ENCODE results near the gene BATF3. TPM values are rescaled to one million over a fixed set of nuclear protein-coding genes. Genes with fewer than 3 reads are reported as not detected.
A peak's percentile ranks its signal among the peaks of the same experiment; 100 is the strongest.

BATF3 gene
- total RNA-seq, 2 experiments from 2014 or later, result 31.3 to 32.6 TPM

DNA sequence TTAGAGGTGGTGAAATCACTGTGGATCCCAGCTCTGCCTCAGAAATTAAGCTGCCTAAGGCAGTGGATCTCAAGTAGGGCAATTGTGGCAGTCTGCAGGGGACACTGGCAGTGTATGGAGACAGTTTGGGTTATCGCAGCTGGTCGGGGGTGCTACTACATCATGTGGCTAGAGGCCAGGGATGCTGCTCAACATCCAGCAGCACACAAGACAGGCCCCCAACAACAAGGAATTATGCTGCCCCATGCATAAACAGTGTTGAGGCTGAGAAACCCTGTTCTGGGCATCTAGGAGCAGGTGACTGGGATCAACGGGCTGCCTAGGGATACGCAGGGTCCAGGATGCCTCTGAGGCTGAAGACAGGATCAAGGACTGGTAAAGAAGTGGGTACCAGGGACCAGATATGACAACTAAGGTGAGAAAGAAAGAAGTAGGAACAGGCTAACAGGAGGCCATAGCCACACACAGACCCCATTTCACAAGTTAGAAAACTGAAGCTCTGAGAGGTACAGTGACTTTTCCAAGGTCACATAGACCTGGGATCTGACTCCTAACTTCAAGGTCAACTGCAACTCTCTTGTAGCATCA is 8.7 kb downstream of the BATF3 start:
- H3K4me3 Mint-ChIP-seq, result no peak overlapping the region

DNA sequence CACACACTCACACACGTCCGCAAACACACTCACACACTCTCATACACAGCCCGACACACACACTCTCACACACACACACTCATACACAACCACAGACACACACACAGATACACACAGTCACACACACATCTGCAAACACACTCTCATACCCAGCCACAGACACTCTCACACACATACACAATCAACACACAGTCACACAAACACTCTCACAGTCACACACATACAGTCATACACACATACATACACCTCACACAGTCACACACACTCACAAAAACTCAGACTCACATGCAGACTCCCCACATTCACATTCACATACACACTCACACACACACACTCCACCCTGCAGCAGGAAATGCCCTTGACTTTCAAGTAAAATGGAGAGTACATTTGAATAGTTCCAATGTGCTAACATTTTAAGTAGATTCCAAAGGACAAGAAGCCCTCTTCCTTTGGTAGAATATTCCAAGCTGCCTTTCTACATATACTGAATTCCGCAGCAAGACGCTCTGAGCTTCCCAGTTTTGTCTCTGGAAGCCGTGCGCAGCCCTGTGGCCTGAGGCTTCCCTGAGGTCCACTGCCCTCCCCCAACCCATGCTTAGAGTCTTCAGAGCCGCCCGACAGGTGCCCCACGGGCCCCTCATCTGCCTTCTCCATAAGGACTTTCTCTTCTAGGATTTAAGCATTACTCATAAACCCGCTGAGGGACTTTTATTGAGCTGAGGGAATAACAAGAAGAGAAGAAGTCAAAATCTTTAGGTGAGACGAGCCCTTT is 9.7 kb downstream of the BATF3 start:
- Mint-ChIP-seq H3K27me3 (ENCODE audit: low read depth) (no peaks in the 10 kb centered on the region), H3K9me3 (ENCODE audit: insufficient read depth) (no peaks in the 10 kb centered on the region), H3K27ac (no peak overlapping the region), H3K4me1 (ENCODE audit: low read depth) (peaks cover 33% of the 10 kb centered on the region), H3K4me3 (no peak overlapping the region), H3K36me3 (ENCODE audit: low read depth) (peaks cover 39% of the 10 kb centered on the region)
- POLR2A ChIA-PET, result interaction anchor here (0.7 to 1.4 kb wide), 2 partner anchors 70 to 81 kb away, joined by 3 to 4 read pairs; partner anchors contain the start of gene ATF3
- ATAC-seq (no peak), DNase-seq (no peak)
- CTCF ChIA-PET, result interaction anchor here (1.2 to 2.1 kb wide), 5 partner anchors 9 to 93 kb away, joined by 3 to 8 read pairs (median 5); partner anchors contain the start of gene BATF3

More for the DNA sequence above, 8.7 kb downstream of the BATF3 start:
- ATAC-seq, result no peak
- Mint-ChIP-seq H3K36me3 (ENCODE audit: low read depth) (peaks cover 38% of the 10 kb centered on the region), H3K27me3 (ENCODE audit: low read depth) (no peaks in the 10 kb centered on the region), H3K27ac (peak overlapping the region; percentile 16), H3K4me1 (ENCODE audit: low read depth) (peaks cover 26% of the 10 kb centered on the region), H3K9me3 (ENCODE audit: insufficient read depth) (no peaks in the 10 kb centered on the region)
- DNase-seq, result no peak
- CTCF ChIA-PET, result interaction anchor here (1.2 to 3.7 kb wide), 8 partner anchors 8 to 94 kb away, joined by 3 to 15 read pairs (median 5); partner anchors contain the start of gene BATF3
- POLR2A ChIA-PET, result interaction anchor here (0.7 to 1.4 kb wide), 3 partner anchors 10 to 82 kb away, joined by 3 to 4 read pairs (median 3); partner anchors contain the start of gene ATF3

DNA sequence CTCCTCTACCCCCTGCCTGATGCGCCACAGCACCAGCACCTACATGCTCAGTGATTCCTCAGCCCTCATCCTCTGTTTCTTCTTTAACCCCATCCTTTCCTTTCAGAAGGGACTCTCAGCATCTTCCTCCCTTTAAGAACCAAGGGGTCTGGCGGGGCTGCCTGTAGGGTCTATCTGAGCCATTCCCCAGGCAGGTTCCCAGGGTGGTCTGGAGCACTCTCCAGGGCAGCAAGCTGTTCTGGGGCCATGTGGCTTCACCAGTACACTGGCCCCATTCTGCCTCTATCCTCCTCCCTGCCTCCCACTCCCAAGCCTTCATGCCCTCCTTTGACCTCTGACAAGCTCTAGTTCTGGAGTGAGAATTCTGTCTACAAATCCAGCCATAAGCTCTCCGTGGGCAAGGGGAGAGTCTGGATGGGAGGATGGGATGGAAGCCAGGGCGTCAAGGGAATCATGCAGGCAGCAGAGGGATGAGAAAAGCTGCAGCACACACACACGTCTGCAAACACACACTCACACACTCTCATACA is 10.4 kb downstream of the BATF3 start:
- Mint-ChIP-seq H3K4me1 (ENCODE audit: low read depth) (peaks cover 39% of the 10 kb centered on the region), H3K27ac (no peak overlapping the region), H3K4me3 (no peak overlapping the region), H3K9me3 (ENCODE audit: insufficient read depth) (no peaks in the 10 kb centered on the region), H3K36me3 (ENCODE audit: low read depth) (peaks cover 36% of the 10 kb centered on the region), H3K27me3 (ENCODE audit: low read depth) (no peaks in the 10 kb centered on the region)
- DNase-seq (no peak), ATAC-seq (no peak)
- ChIA-PET CTCF (interaction anchor here (1.2 to 1.4 kb wide), 2 partner anchors 12 to 24 kb away, joined by 5 to 6 read pairs; no protein-coding TSS in a partner anchor), POLR2A (no interaction called here)

DNA sequence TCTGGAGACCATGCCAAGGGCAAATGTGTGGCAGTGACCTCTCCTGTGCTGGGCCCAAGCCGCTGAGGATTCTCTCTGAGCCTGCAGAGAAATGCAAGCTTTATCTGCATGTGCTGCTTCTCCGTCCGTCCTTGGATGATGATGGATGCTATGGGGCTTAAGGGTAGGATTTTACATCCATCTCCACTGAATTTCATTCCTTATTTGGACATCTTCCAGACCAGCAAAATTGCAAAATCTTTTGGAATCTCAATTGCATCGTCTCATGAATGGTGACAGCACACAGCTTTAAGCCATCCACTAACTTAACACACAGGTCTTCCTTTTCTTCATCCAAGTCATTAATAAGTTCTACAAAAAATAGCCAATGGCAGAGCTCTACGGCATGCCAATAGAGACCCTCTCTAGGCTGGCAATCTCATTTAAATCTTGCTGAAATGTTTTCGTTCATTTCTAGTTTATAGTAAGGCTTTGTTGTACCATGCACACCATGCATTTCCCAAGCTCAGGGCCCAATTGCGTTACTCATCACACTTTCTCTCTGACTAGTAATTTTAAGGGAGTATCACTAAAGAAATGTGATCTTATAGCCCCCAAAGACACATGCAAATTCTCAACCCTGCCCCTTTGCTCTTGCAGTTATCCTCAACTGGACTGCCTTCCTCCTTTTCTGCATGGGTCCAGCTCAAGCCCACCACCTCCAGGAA is 11.1 kb downstream of the BATF3 start:
- H3K4me1 Mint-ChIP-seq (ENCODE audit: low read depth), result peaks cover 46% of the 10 kb centered on the region
- H3K27ac Mint-ChIP-seq, result no peak overlapping the region
- H3K4me3 Mint-ChIP-seq, result no peak overlapping the region
- ChIA-PET CTCF (interaction anchor here (0.8 to 1.2 kb wide), 2 partner anchors 23 to 33 kb away, joined by 6 read pairs; no protein-coding TSS in a partner anchor), POLR2A (no interaction called here)
- no peaks in the 10 kb centered on the region for H3K27me3 Mint-ChIP-seq (ENCODE audit: low read depth)
- H3K36me3 Mint-ChIP-seq (ENCODE audit: low read depth), result peaks cover 37% of the 10 kb centered on the region
- ATAC-seq (no peak), DNase-seq (no peak)
- H3K9me3 Mint-ChIP-seq (ENCODE audit: insufficient read depth), result no peaks in the 10 kb centered on the region

DNA sequence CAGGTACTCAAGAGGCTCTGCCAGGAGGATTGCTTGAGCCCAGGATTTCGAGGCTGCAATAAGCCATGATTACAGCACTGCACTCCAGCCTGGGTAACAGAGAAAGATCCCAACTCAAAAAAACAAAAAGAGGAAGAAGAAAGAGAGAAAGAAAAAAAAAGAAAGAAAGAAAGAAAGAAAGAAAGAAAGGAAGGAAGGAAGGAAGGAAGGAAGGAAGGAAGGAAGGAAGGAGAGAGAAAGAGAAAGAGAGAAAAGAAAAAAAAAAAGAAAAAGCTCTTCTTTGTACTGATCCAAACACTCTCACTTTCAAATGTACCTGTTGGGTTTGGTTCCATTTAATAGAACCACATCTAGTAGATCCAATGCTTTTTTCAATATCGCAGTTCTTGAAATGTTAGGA is 11.8 kb downstream of the BATF3 start:
- ChIA-PET POLR2A (no interaction called here), CTCF (interaction anchor here (1.2 kb wide), 1 partner anchor 23 kb away, joined by 6 read pairs; no protein-coding TSS in a partner anchor)
- no peaks in the 10 kb centered on the region for H3K27me3 Mint-ChIP-seq (ENCODE audit: low read depth)
- peaks cover 34% of the 10 kb centered on the region for H3K36me3 Mint-ChIP-seq (ENCODE audit: low read depth)
- H3K9me3 Mint-ChIP-seq (ENCODE audit: insufficient read depth), result no peaks in the 10 kb centered on the region
- peaks cover 53% of the 10 kb centered on the region for H3K4me1 Mint-ChIP-seq (ENCODE audit: low read depth)
- no peak overlapping the region for H3K4me3 Mint-ChIP-seq
- ATAC-seq (no peak), DNase-seq (no peak)
- H3K27ac Mint-ChIP-seq, result no peak overlapping the region

DNA sequence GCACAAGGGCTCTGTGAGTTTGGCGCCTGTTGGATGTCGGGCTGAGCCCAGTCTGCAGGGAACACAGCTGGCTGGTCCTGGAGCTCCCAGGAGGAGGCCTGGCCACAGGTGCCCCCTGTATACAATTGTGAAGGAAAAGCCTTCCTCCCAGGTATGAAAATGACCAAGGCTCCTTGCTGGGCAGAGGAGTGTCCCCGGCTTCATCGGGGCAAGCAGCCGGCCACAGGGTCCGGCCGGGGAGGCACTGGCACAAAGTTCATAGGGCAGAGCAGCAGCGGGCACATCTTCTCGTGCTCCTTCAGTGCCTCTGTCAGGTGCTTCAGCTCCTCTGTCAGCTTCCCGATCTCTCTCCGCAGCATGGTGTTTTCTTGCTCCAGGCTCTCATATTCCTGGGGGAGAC is 13.0 kb downstream of the BATF3 start:
- CTCF ChIA-PET, result interaction anchor here (1.2 kb wide), 1 partner anchor 22 kb away, joined by 3 read pairs; no protein-coding TSS in a partner anchor
- H3K27me3 Mint-ChIP-seq (ENCODE audit: low read depth), result no peaks in the 10 kb centered on the region

DNA sequence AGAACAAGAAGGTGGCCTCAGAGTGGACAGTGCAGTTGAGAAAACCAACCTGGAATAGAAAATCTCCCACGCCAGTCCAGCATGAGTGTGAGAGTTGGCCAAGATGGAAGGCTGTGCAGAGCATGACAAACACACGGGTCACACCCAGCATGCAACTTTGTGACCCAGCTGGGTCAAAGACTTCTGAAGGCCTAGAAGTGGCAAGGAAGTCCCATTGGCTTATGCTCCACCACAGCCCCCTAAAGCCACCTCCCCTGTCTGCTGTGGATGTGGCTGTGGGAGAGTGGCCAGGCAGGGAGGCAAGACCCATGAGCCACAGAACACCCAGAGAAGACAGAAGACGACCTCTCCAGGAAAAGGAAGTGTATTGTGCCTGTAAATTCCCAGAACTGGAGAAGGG is 13.6 kb downstream of the BATF3 start:
- ChIA-PET CTCF (interaction anchor here (1.2 kb wide), 1 partner anchor 21 kb away, joined by 3 read pairs; no protein-coding TSS in a partner anchor), POLR2A (no interaction called here)
- ATAC-seq (peak; percentile 36), DNase-seq (peak; percentile 42)
- Mint-ChIP-seq H3K27ac (peak overlapping the region; percentile 79), H3K27me3 (ENCODE audit: low read depth) (no peaks in the 10 kb centered on the region), H3K9me3 (ENCODE audit: insufficient read depth) (no peaks in the 10 kb centered on the region), H3K4me1 (ENCODE audit: low read depth) (peaks cover 62% of the 10 kb centered on the region), H3K4me3 (no peak overlapping the region), H3K36me3 (ENCODE audit: low read depth) (peaks cover 35% of the 10 kb centered on the region)

More for the DNA sequence above, 13.0 kb downstream of the BATF3 start:
- POLR2A ChIA-PET, result no interaction called here
- H3K9me3 Mint-ChIP-seq (ENCODE audit: insufficient read depth), result no peaks in the 10 kb centered on the region
- ATAC-seq (no peak), DNase-seq (no peak)
- H3K4me3 Mint-ChIP-seq, result no peak overlapping the region
- H3K4me1 Mint-ChIP-seq (ENCODE audit: low read depth), result peaks cover 64% of the 10 kb centered on the region
- H3K27ac Mint-ChIP-seq, result no peak overlapping the region
- peaks cover 35% of the 10 kb centered on the region for H3K36me3 Mint-ChIP-seq (ENCODE audit: low read depth)

DNA sequence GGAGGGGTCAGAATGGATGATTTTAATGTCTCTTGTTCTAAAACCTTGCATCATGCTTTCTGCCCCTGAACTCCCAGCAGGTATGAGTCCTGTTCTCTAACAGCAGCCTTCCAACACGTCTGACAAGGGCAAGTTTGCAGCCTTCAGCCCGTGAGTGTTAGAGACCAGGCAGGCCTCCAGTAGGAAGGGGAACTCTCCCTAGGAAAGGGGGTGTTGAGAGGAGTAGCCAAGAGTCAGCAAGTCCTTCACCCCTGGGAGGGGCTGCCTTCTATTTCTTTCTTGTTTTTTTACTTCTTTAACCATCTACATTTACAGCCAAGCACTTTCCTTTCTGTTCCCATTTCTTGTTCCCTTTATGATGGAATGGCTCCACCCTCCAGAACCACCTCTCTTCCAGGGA is 14.2 kb downstream of the BATF3 start:
- peaks cover 32% of the 10 kb centered on the region for H3K36me3 Mint-ChIP-seq (ENCODE audit: low read depth)
- H3K27me3 Mint-ChIP-seq (ENCODE audit: low read depth), result no peaks in the 10 kb centered on the region
- H3K27ac Mint-ChIP-seq, result peak overlapping the region; percentile 79
- POLR2A ChIA-PET, result no interaction called here
- no peak overlapping the region for H3K4me3 Mint-ChIP-seq
- no peak for ATAC-seq
- no peak for DNase-seq
- no peaks in the 10 kb centered on the region for H3K9me3 Mint-ChIP-seq (ENCODE audit: insufficient read depth)
- CTCF ChIA-PET, result interaction anchor here (1.2 kb wide), 1 partner anchor 20 kb away, joined by 3 read pairs; no protein-coding TSS in a partner anchor
- H3K4me1 Mint-ChIP-seq (ENCODE audit: low read depth), result peaks cover 67% of the 10 kb centered on the region

DNA sequence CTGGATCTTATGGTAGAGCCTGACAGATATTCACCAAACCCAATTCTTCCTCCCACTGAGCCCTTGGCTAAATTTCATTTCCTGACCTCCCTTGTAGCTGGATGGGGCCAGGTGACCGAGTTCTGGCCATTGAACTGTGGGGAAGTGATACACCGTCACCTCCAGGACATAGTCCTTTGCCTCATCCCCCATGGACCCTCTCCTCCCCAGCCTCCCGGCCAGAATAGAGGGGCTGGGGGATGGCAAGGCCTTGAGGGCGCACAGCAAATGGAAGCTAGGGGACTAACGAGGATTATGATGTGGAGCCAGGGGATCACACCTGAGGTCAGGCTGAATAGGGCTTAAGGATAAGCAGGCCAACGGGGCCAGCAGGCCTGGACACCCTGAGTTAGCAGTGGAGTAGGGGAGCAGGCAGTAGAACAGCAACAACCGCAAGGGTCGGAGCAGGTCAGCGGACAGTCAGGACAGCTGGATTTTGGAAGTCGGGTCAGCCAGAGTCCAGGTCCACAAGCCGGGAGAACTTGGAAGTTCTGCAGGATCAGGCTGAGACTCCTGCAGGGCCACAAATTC is 15.0 kb downstream of the BATF3 start:
- Mint-ChIP-seq H3K36me3 (ENCODE audit: low read depth) (peaks cover 32% of the 10 kb centered on the region), H3K4me1 (ENCODE audit: low read depth) (peaks cover 73% of the 10 kb centered on the region), H3K27me3 (ENCODE audit: low read depth) (no peaks in the 10 kb centered on the region), H3K27ac (peak overlapping the region; percentile 94), H3K9me3 (ENCODE audit: insufficient read depth) (no peaks in the 10 kb centered on the region), H3K4me3 (no peak overlapping the region)
- ATAC-seq (no peak), DNase-seq (peak; percentile 17)
- ChIA-PET CTCF (interaction anchor here (1.0 to 1.9 kb wide), 5 partner anchors 14 to 207 kb away, joined by 4 to 11 read pairs (median 5); partner anchors contain the start of gene BATF3), POLR2A (interaction anchor here (1.1 to 1.5 kb wide), 3 partner anchors 8 to 107 kb away, joined by 3 to 4 read pairs (median 3); partner anchors contain the start of gene NSL1)

DNA sequence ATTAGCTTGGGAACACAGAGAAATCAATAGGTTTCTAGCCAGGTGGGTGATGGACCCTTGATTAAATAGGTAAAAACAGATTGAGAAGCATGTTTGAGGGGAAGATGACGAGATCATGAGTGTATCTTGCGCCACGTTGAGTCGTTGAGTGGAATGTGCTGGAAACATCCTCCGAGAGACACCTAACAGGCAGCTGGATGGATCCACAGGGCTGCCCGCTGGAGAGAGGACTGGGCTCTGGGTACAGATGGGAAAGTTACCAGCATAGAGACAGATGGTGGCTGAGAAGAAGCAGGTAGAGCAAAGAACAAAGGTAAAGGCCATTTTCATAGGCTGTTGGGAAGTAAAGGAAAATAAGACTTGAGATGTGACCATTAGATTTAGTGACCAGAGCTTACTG is 15.6 kb downstream of the BATF3 start:
- CTCF ChIA-PET, result interaction anchor here (0.8 to 1.9 kb wide), 6 partner anchors 15 to 207 kb away, joined by 3 to 11 read pairs (median 5); partner anchors contain the start of gene BATF3
- no peaks in the 10 kb centered on the region for H3K9me3 Mint-ChIP-seq (ENCODE audit: insufficient read depth)
- POLR2A ChIA-PET, result interaction anchor here (0.6 to 1.5 kb wide), 6 partner anchors 9 to 107 kb away, joined by 3 to 4 read pairs (median 3); partner anchors contain the start of gene NSL1
- peak overlapping the region; percentile 94 for H3K27ac Mint-ChIP-seq
- ATAC-seq (no peak), DNase-seq (no peak)
- H3K4me1 Mint-ChIP-seq (ENCODE audit: low read depth), result peaks cover 78% of the 10 kb centered on the region
- H3K27me3 Mint-ChIP-seq (ENCODE audit: low read depth), result no peaks in the 10 kb centered on the region
- peak overlapping the region; percentile 56 for H3K4me3 Mint-ChIP-seq
- peaks cover 32% of the 10 kb centered on the region for H3K36me3 Mint-ChIP-seq (ENCODE audit: low read depth)

DNA sequence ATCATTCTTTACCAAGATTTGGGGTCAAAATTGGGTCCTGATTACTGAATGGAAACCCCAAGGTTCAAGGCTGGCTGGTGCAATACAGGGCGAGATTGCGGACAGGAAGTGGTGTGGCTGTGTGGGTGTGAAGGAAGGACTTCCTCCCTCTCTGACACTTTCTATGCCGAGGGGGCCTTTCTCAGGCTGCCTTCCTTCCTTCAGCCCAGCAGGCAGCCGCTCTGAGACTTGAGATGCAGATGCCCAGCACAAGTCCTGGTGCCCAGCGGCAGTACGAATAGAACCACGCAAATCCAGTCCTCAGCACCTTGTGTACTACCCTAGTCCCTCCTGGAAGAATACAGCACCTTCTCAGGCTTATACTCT is 16.3 kb downstream of the BATF3 start:
- peak; percentile 81 for ATAC-seq
- Mint-ChIP-seq H3K36me3 (ENCODE audit: low read depth) (peaks cover 32% of the 10 kb centered on the region), H3K9me3 (ENCODE audit: insufficient read depth) (no peaks in the 10 kb centered on the region), H3K4me3 (peak overlapping the region; percentile 56), H3K27ac (peak overlapping the region; percentile 94), H3K4me1 (ENCODE audit: low read depth) (peaks cover 85% of the 10 kb centered on the region), H3K27me3 (ENCODE audit: low read depth) (no peaks in the 10 kb centered on the region)
- ChIA-PET CTCF (interaction anchor here (0.8 to 1.9 kb wide), 5 partner anchors 15 to 206 kb away, joined by 3 to 11 read pairs (median 5); partner anchors contain the start of gene BATF3), POLR2A (interaction anchor here (0.7 to 1.5 kb wide), 5 partner anchors 9 to 108 kb away, joined by 3 to 4 read pairs (median 3); partner anchors contain the start of gene NSL1)
- peak; percentile 88 for DNase-seq
